SKM-1 (cell line): ENCODE data around the gene RNF187.

Experiments used
- DNase-seq: peaks from one replicate; lab custom pipeline; 2025; ENCODE audit not compliant: unreplicated experiment; lab: John Stamatoyannopoulos, UW

RNF187 gene

GRCh38 chr1:228508840-228509415 is 21.7 kb downstream of the RNF187 start:
- no peak for DNase-seq

GRCh38 chr1:228510101-228510802 is 23.1 kb downstream of the RNF187 start:
- no peak for DNase-seq

- no peak for DNase-seq
These were observed 23.7 kb downstream of the RNF187 start for GRCh38 chr1:228510803-228511413.

GRCh38 chr1:228511546-228512445 is 24.6 kb downstream of the RNF187 start:
- DNase-seq = no peak

- DNase-seq = no peak
These were observed 25.6 kb downstream of the RNF187 start for GRCh38 chr1:228512781-228513198.

GRCh38 chr1:228513236-228513900 is 26.2 kb downstream of the RNF187 start:
- DNase-seq = no peak

GRCh38 chr1:228514421-228514820 is 27.2 kb downstream of the RNF187 start:
- no peak for DNase-seq

- peak; percentile 43 for DNase-seq
These were observed 28.1 kb downstream of the RNF187 start for GRCh38 chr1:228515200-228515834.

GRCh38 chr1:228517655-228518054 is 30.5 kb downstream of the RNF187 start:
- DNase-seq = no peak

- DNase-seq = no peak
These were observed 40.4 kb downstream of the RNF187 start for GRCh38 chr1:228527596-228527995.

- no peak for DNase-seq
These were observed 41.4 kb downstream of the RNF187 start for GRCh38 chr1:228528612-228529011.

GRCh38 chr1:228530086-228530758 is 43.0 kb downstream of the RNF187 start:
- no peak for DNase-seq

- no peak for DNase-seq
These were observed 44.0 kb downstream of the RNF187 start for GRCh38 chr1:228530951-228531731.

- DNase-seq = no peak
These were observed 51.6 kb downstream of the RNF187 start for GRCh38 chr1:228538831-228539230.

- DNase-seq = no peak
These were observed 53.2 kb downstream of the RNF187 start for GRCh38 chr1:228540161-228540917.

GRCh38 chr1:228541725-228542124 is 54.5 kb downstream of the RNF187 start:
- DNase-seq = no peak

GRCh38 chr1:228542376-228542775 is 55.2 kb downstream of the RNF187 start:
- no peak for DNase-seq

GRCh38 chr1:228542981-228543380 is 55.8 kb downstream of the RNF187 start:
- no peak for DNase-seq
